Liver (tissue), 9 donors: ENCODE results near the gene FXYD2. TPM values are rescaled to one million over a fixed set of nuclear protein-coding genes. Genes with fewer than 3 reads are reported as not detected.

Experiments used
- DNase-seq: peaks from one replicate; pipeline ENCODE4 v3.0.0-alpha.2; 2017; ENCODE audit warnings: low spot score
- H3K27ac ChIP-seq, 2 donors: one replicate each; pipeline ENCODE4 v1.7.0; 2013; ENCODE audit warnings: inconsistent platforms in 2 of 2, low read length in 2 of 2, control low read depth in 1 of 2, low read depth in 1 of 2, mild to moderate bottlenecking in 1 of 2
- H3K27me3 ChIP-seq, 4 donors: one replicate each; pipeline versions ENCODE4 v1.6.1 to v1.7.0; 2013; ENCODE audit warnings: low read length in 3 of 4, inconsistent platforms in 1 of 4, mild to moderate bottlenecking in 1 of 4, moderate library complexity in 1 of 4; ENCODE audit not compliant: control insufficient read depth in 4 of 4, insufficient read depth in 4 of 4
- H3K36me3 ChIP-seq, 4 donors: one replicate each; pipeline versions ENCODE4 v1.6.1 to v1.7.0; 2013; ENCODE audit warnings: low read length in 3 of 4, mild to moderate bottlenecking in 3 of 4, low read depth in 1 of 4, moderate library complexity in 1 of 4; ENCODE audit not compliant: control insufficient read depth in 4 of 4, insufficient read depth in 3 of 4
- H3K4me1 ChIP-seq, 4 donors: one replicate each; pipeline versions ENCODE4 v1.6.1 to v1.7.0; 2013; ENCODE audit warnings: low read length in 3 of 4, mild to moderate bottlenecking in 3 of 4, moderate library complexity in 1 of 4; ENCODE audit not compliant: control insufficient read depth in 4 of 4, insufficient read depth in 4 of 4
- H3K4me3 ChIP-seq, 3 donors: one replicate each; pipeline versions ENCODE4 v1.6.1 to v1.7.0; 2013; ENCODE audit warnings: low read length in 3 of 3, control low read depth in 1 of 3, low read depth in 1 of 3, mild to moderate bottlenecking in 1 of 3
- H3K9ac ChIP-seq, 2 donors: one replicate each; pipeline ENCODE4 v1.7.0; 2013; ENCODE audit warnings: low read length in 2 of 2, mild to moderate bottlenecking in 2 of 2, moderate library complexity in 2 of 2, control low read depth in 1 of 2, low read depth in 1 of 2
- H3K9me3 ChIP-seq, 4 donors: one replicate each; pipeline versions ENCODE4 v1.6.1 to v1.7.0; 2013; ENCODE audit warnings: low read length in 3 of 4; ENCODE audit not compliant: control insufficient read depth in 4 of 4
- FOXA1 ChIP-seq: IDR thresholded peaks from 2 replicates; pipeline ENCODE4 v1.6.1; 2016; ENCODE audit warnings: antibody characterized with exemption
- GABPA ChIP-seq, 2 donors: IDR thresholded peaks in 1 of 2; conservative IDR thresholded peaks in 1 of 2; 2 replicates each; pipeline ENCODE4 v1.6.1; 2016; ENCODE audit warnings: antibody characterized with exemption in 2 of 2, mild to moderate bottlenecking in 1 of 2, moderate library complexity in 1 of 2
- HNF4A ChIP-seq, 2 donors: conservative IDR thresholded peaks; 2 replicates each; pipeline ENCODE4 v1.6.1; 2016; ENCODE audit warnings: antibody characterized with exemption in 2 of 2, mild to moderate bottlenecking in 2 of 2
- HNF4G ChIP-seq: IDR thresholded peaks from 2 replicates; pipeline ENCODE4 v1.6.1; 2016; ENCODE audit warnings: antibody characterized with exemption
- JUND ChIP-seq, 2 donors: IDR thresholded peaks; 2 replicates each; pipeline ENCODE4 v1.6.1; 2016; ENCODE audit warnings: antibody characterized with exemption in 2 of 2
- NR2F2 ChIP-seq: IDR thresholded peaks from 2 replicates; pipeline ENCODE4 v1.6.1; 2016; ENCODE audit warnings: antibody characterized with exemption
- RAD21 ChIP-seq, 2 donors: IDR thresholded peaks; 2 replicates each; pipeline ENCODE4 v1.6.1; 2016; ENCODE audit warnings: antibody characterized with exemption in 2 of 2, mild to moderate bottlenecking in 2 of 2
- SP1 ChIP-seq: IDR thresholded peaks from 2 replicates; pipeline ENCODE4 v1.6.1; 2018; ENCODE audit warnings: antibody characterized with exemption, mild to moderate bottlenecking
- TAF1 ChIP-seq: conservative IDR thresholded peaks from 2 replicates; pipeline ENCODE4 v1.6.1; 2016; ENCODE audit warnings: antibody characterized with exemption, mild to moderate bottlenecking
- YY1 ChIP-seq: IDR thresholded peaks from 2 replicates; pipeline ENCODE4 v1.6.1; 2016; ENCODE audit warnings: antibody characterized with exemption, mild to moderate bottlenecking
- WGBS: extraction: QIAGEN DNeasy Blood & Tissue Kit; methylation state at CpG from one replicate; pipeline ENCODE4 v1.1.7; 2013; 5-methylcytosine and 5-hydroxymethylcytosine counted together
- polyA plus RNA-seq, 2 donors: library from polyadenylated mRNA; stranded (reverse) in 1 of 2; unstranded in 1 of 2; fragments of 200-250 nt in 1 of 2; fragments of >200 nt in 1 of 2; fragmentation: Nextera tagmentation in 1 of 2; extraction: Ambion mirVana in 1 of 2; gene quantifications; one replicate each; pipeline versions ENCODE4 v1.2.1 to v1.2.3, GENCODE V29; 2013 to 2015
- total RNA-seq, 2 donors: library from RNA; depleted of rRNA; stranded (reverse); fragments of >200 nt; gene quantifications; one replicate each; pipeline ENCODE4 v1.2.3, GENCODE V29; 2014
- TF ChIP-seq, protein P1 (sequence below): fragments of 150-350 bp; IDR thresholded peaks from 2 replicates; pipeline ENCODE4 v1.5.1; 2017; ENCODE audit warnings: improper control_type of control experiment, low read depth, low read length; ENCODE audit not compliant: missing input control
- TF ChIP-seq, protein P2 (sequence below): IDR thresholded peaks from 2 replicates; pipeline ENCODE4 v1.6.1; 2016; ENCODE audit warnings: antibody characterized with exemption
- TF ChIP-seq, protein P3 (sequence below): IDR thresholded peaks from 2 replicates; pipeline ENCODE4 v1.6.1; 2016; ENCODE audit warnings: antibody characterized with exemption, mild to moderate bottlenecking
- donor health status: healthy.
- donor health status: healthy.
- donor health status: healthy.
- donor health status: healthy.
- donor health status: healthy.

The FXYD2 gene
- total and polyA plus RNA-seq, 4 donors = 20.2 to 105 (median 41.8) TPM

DNA sequence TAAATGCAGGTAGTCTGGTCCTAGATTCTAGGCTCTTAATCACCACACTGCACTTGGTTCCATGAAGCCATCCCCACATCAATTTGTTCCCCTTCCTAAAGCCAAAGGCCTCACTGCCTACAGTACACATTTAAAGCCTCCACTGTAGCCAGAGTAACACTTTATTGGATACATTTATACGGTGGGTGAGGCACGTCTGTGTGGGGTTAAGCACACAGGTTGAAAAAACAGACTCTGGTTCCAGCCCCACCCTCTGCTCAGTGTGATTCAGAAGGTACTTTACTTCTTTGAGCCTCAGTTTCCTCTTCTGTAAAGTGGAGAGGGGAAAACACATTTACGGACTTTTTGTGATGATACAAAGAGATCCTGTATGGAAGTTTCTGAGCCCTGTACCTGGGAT lies 50.0 kb downstream of the FXYD2 start:
- H3K9ac ChIP-seq = no peak overlapping the region
- no peaks in the 10 kb centered on the region for H3K9me3 ChIP-seq
- WGBS = 73% methylated on average over 3 of the region's 3 CpGs
- H3K27ac ChIP-seq = no peak overlapping the region
- no peaks in the 10 kb centered on the region for H3K27me3 ChIP-seq
- TF ChIP-seq, protein P1, sequence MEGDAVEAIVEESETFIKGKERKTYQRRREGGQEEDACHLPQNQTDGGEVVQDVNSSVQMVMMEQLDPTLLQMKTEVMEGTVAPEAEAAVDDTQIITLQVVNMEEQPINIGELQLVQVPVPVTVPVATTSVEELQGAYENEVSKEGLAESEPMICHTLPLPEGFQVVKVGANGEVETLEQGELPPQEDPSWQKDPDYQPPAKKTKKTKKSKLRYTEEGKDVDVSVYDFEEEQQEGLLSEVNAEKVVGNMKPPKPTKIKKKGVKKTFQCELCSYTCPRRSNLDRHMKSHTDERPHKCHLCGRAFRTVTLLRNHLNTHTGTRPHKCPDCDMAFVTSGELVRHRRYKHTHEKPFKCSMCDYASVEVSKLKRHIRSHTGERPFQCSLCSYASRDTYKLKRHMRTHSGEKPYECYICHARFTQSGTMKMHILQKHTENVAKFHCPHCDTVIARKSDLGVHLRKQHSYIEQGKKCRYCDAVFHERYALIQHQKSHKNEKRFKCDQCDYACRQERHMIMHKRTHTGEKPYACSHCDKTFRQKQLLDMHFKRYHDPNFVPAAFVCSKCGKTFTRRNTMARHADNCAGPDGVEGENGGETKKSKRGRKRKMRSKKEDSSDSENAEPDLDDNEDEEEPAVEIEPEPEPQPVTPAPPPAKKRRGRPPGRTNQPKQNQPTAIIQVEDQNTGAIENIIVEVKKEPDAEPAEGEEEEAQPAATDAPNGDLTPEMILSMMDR = no peak
- no peak for TF ChIP-seq HNF4G
- no peak for TF ChIP-seq HNF4A (conservative IDR thresholded peaks at IDR 0.05)
- no peak for TF ChIP-seq SP1
- no peak for TF ChIP-seq FOXA1
- TF ChIP-seq NR2F2 = no peak
- no peaks in the 10 kb centered on the region for H3K4me1 ChIP-seq
- no peak for DNase-seq
- no peaks in the 10 kb centered on the region for H3K36me3 ChIP-seq
- H3K4me3 ChIP-seq = no peak overlapping the region

DNA sequence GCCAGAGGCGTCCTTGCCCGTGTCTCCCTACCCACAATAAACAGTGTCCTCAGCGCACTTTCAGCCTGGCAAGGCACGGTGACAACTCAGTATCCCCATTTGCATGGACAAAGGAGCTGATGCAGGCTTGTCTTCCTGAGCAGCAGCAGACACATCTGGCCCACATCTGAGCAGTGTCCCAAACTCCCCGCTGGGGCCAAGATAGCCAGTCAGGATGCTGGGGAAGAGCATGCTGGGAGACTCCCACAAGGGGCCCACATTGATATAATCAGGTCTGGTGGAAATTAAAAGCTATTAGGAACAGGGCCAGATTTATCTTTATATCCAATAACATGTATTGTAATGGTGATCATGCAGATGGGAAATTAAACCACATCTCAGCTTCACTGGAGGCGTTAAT lies 52.2 kb downstream of the FXYD2 start:
- H3K36me3 ChIP-seq = no peaks in the 10 kb centered on the region
- no peak overlapping the region for H3K9ac ChIP-seq
- TF ChIP-seq RAD21 (IDR thresholded peaks at IDR 0.05) (no peak), JUND (IDR thresholded peaks at IDR 0.05) (no peak), SP1 (no peak), NR2F2 (no peak), TAF1 (no peak), GABPA (IDR thresholded peaks at IDR 0.05 in 1 of 2, conservative IDR thresholded peaks at IDR 0.05 in 1 of 2) (no peak), YY1 (no peak)
- TF ChIP-seq, protein P2, sequence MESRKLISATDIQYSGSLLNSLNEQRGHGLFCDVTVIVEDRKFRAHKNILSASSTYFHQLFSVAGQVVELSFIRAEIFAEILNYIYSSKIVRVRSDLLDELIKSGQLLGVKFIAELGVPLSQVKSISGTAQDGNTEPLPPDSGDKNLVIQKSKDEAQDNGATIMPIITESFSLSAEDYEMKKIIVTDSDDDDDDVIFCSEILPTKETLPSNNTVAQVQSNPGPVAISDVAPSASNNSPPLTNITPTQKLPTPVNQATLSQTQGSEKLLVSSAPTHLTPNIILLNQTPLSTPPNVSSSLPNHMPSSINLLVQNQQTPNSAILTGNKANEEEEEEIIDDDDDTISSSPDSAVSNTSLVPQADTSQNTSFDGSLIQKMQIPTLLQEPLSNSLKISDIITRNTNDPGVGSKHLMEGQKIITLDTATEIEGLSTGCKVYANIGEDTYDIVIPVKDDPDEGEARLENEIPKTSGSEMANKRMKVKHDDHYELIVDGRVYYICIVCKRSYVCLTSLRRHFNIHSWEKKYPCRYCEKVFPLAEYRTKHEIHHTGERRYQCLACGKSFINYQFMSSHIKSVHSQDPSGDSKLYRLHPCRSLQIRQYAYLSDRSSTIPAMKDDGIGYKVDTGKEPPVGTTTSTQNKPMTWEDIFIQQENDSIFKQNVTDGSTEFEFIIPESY = no peak
- TF ChIP-seq, protein P1 = no peak
- TF ChIP-seq, protein P3, sequence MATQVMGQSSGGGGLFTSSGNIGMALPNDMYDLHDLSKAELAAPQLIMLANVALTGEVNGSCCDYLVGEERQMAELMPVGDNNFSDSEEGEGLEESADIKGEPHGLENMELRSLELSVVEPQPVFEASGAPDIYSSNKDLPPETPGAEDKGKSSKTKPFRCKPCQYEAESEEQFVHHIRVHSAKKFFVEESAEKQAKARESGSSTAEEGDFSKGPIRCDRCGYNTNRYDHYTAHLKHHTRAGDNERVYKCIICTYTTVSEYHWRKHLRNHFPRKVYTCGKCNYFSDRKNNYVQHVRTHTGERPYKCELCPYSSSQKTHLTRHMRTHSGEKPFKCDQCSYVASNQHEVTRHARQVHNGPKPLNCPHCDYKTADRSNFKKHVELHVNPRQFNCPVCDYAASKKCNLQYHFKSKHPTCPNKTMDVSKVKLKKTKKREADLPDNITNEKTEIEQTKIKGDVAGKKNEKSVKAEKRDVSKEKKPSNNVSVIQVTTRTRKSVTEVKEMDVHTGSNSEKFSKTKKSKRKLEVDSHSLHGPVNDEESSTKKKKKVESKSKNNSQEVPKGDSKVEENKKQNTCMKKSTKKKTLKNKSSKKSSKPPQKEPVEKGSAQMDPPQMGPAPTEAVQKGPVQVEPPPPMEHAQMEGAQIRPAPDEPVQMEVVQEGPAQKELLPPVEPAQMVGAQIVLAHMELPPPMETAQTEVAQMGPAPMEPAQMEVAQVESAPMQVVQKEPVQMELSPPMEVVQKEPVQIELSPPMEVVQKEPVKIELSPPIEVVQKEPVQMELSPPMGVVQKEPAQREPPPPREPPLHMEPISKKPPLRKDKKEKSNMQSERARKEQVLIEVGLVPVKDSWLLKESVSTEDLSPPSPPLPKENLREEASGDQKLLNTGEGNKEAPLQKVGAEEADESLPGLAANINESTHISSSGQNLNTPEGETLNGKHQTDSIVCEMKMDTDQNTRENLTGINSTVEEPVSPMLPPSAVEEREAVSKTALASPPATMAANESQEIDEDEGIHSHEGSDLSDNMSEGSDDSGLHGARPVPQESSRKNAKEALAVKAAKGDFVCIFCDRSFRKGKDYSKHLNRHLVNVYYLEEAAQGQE = no peak
- H3K27me3 ChIP-seq = no peaks in the 10 kb centered on the region
- no peaks in the 10 kb centered on the region for H3K4me1 ChIP-seq
- no peak overlapping the region for H3K4me3 ChIP-seq
- WGBS = 95% methylated on average over 6 of the region's 6 CpGs
- H3K27ac ChIP-seq = no peak overlapping the region
- no peaks in the 10 kb centered on the region for H3K9me3 ChIP-seq
- no peak for DNase-seq
